Upper lobe of left lung (tissue), 4 donors: ENCODE results near the gene STARD9.

Experiments used
- CTCF ChIP-seq, 6 experiments: fragments of 450-650 bp in 4 of 6; fragments of 200-600 bp in 2 of 6; sonication (generic) in 2 of 6; IDR thresholded peaks; one replicate each; pipeline ENCODE4 v1.5.1; 2016 to 2019; ENCODE audit warnings: antibody characterized with exemption in 6 of 6
- EP300 ChIP-seq, 4 donors: sonication (generic); formaldehyde crosslinking; IDR thresholded peaks; one replicate each; pipeline ENCODE4 v1.5.1; 2017; ENCODE audit warnings: antibody characterized with exemption in 4 of 4, control low read depth in 2 of 4
- POLR2A ChIP-seq, 4 donors: fragments of 450-650 bp; IDR thresholded peaks; one replicate each; pipeline ENCODE4 v1.5.1; 2016 to 2017; ENCODE audit warnings: antibody characterized with exemption in 4 of 4, mild to moderate bottlenecking in 2 of 4
- POLR2AphosphoS5 ChIP-seq, 2 donors: sonication (generic); formaldehyde crosslinking; IDR thresholded peaks; one replicate each; pipeline ENCODE4 v1.5.1; 2017; ENCODE audit warnings: antibody characterized with exemption in 2 of 2

GRCh38 chr15:42533246-42533645 is 42.2 kb upstream of the STARD9 start:
- TF ChIP-seq CTCF (IDR thresholded peaks at IDR 0.05): no peak
- TF ChIP-seq POLR2A (IDR thresholded peaks at IDR 0.05): no peak
- no peak for TF ChIP-seq EP300 (IDR thresholded peaks at IDR 0.05)
- no peak for TF ChIP-seq POLR2AphosphoS5 (IDR thresholded peaks at IDR 0.05)
